Spleen (tissue), 7 donors: ENCODE measurements around the gene RPA3.

Source experiments
- CTCF ChIP-seq, 11 experiments: fragments of 200-600 bp in 7 of 11; fragments of 450-650 bp in 4 of 11; sonication (generic) in 4 of 11; IDR thresholded peaks in 8 of 11; conservative IDR thresholded peaks in 3 of 11; 1 replicate in 7 of 11; 2 replicates in 4 of 11; pipeline versions ENCODE4 v1.4.0 to v1.8.0; 2016 to 2021; ENCODE audit warnings: antibody characterized with exemption in 11 of 11, inconsistent platforms in 4 of 11, mild to moderate bottlenecking in 1 of 11
- POLR2A ChIP-seq, 3 donors: fragments of 450-650 bp; IDR thresholded peaks; one replicate each; pipeline ENCODE4 v1.5.1; 2017; ENCODE audit warnings: antibody characterized with exemption in 3 of 3, mild to moderate bottlenecking in 1 of 3
- donor health status: DM: no; HTN: no; CAD: no; lungs with moderate emphysema.
- donor health status: DM: no; HTN: no; CAD: no.
- donor health status: DM: no; HTN: no; CAD: no.

GRCh38 chr7:7761974-7762779 is 43.8 kb upstream of the RPA3 start:
- TF ChIP-seq CTCF (IDR thresholded peaks at IDR 0.05 in 8 of 11, conservative IDR thresholded peaks at IDR 0.05 in 3 of 11) (no peak), POLR2A (IDR thresholded peaks at IDR 0.05) (no peak)
